GM18519 (cell line): ENCODE measurements around the gene WASF2.

ENCODE experiments used
- ATAC-seq: cut with Tn5 transposase; IDR thresholded peaks from one replicate; pipeline ENCODE4 v1.9.1; 2021; ENCODE audit warnings: mild to moderate bottlenecking, moderate library complexity; ENCODE audit not compliant: unreplicated experiment, low FRiP score

The WASF2 gene

DNA sequence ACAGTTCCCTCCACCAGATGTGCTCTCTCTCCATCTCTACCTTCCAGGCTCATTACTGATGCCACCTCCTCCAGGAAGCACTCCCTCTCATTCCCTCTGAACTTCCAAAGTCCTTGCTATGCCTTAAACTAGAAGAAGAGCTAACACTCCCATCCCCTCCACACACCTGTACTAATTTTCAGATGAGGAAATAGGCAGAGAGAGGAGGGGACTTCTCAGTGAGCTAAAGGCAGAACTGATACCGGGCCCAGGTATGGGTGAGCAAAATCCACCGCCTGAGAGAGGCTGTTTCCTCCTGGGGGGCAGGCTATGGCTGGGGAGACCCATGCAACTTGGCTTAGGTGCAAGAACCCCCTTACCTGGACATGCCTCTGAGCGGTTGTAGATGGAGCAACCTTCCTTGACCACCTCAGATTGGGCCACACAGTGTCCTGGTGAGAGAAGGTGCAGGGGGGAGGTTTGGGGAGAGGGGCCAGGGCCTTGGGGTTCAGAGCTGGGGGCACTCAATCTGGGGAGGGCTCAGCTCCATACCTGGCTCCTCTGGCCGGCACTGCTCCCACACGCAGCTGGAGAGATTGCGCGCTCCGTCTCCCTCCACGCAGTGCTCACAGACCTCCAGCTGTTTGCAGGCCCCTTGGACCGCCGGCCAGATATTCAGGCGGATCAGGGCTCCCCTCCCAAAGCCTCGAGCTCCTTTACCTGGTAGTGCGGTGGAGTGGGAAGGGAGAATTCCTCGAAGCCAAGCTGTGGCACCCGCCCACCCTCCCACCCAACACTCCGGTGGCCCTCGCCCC lies 107.8 kb downstream of the WASF2 start:
- ATAC-seq, result no peak

DNA sequence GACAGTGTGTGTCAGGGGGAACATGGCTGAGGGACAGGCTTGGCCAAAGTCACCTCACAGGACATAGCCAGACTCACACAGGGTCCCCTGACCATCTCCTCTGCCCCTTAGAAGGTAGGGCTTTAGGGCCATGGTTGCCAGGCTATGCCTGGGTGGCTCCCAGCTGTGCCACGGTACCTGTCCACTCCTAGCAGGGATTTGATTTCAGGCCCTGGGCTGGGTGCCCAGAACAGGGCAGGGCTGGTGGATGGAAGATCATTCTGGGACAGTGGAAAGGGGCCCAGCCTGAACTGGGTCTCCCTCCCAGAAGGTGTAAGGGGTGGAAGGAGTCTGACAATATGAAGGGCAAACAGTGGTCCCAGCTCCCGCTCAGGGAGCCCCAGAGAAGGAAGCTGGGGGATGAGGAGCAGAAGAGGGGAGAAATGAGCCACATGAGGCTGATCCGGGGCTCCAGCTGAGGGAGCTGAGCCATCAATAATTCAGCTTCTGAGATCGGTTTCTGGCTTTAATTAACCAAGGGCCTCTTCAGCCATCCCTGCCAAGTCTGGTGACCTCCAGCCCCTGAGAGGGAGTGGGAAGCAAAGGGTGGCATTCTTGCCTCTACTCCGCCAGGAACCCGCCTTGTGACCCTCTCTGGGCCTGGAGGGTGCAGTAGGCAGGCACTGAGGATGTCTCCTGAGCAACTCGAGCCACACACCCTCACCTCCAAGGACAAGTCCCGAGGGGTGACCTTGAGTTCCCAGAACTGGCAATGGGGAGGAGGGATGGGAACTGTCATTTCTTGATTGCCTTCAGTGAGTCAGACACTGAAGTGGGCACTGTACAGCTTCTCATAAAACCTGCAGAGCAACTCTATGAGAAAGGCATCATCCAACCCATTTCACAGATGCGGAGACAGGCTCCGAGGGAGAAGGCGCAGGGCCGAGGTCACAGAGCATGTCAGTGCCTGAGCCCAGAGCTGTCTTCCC lies 108.9 kb downstream of the WASF2 start:
- no peak for ATAC-seq

DNA sequence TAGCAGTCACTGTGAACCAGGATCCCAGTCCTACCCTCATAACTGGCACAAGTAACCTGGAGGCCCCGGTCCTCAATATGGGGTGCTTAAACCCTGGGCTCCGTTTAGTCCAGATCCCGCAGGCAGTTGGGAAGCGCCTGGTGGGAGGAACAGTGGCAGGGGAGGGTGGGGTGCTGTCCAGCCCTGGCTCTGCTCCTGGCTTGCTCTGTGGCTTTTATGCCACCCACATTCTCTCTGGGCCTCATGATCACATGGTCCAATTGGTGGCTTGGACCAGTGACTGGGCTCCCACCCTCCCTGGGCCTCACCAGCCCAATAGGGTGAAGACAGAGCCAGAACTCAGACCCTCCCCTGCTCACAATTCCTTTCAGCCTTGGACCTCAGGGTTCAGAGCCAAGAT lies 109.7 kb downstream of the WASF2 start:
- no peak for ATAC-seq

DNA sequence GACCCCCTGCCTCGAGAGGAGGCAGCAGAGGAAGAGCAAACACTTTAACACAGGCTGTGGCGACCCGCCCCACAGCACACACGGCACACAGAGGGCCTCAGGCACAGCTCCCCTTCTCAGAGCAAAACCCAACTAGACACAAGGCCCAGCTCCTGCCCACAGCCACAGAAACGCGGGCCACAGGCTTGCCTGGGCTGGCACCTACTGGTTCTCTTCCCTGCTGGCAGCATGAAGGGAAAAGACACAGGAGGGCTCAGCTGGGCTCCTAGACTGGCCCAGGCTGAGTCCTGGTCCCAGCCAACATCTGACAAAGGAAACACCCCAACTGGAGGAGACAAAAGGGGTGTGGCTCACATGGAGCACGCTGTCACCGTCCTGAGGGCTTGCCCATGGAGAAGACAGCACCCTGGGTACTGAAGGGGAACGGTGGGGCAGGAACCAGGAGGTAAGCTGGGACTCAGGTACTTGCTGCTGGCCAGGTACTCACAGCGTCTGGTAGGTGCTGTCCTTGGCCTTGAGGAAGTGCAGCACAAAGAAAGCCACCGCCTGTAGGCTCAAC lies 110.3 kb downstream of the WASF2 start:
- ATAC-seq, result no peak

DNA sequence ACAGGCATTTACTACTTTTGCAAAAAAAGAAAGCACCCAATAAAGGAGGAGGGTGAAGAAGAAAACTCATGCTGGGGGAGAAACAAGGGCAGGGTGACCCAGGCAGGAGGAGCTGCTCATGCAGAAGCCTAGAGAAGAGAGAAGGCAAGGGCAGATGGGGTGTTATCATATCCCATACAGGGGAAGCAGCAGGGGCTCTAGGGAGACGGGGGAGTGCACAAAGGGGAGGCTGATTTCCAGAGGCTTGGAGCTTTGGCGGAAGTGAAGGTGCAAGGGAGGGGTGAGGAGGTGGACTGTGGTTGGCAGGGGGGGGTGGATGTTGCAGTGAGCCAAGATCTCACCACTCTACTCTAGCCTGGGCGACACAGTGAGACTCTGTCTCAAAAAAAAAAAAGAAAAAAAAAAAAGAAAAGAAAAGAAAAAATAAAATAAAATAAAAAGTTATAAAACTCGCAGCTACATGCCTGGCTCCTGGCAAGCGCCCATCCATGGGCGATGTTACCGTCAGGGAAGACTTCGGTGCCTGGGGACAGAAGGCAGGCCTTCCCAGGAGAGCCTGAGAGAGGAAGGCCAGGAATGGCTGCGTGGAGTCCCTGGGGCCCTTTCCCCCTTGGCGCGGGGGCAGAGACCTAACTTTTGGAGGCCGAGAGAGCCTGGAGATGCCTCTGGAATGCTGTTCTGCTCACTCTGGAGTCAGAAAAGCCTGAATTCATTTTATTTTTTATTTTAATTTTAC lies 112.0 kb downstream of the WASF2 start:
- ATAC-seq, result no peak

DNA sequence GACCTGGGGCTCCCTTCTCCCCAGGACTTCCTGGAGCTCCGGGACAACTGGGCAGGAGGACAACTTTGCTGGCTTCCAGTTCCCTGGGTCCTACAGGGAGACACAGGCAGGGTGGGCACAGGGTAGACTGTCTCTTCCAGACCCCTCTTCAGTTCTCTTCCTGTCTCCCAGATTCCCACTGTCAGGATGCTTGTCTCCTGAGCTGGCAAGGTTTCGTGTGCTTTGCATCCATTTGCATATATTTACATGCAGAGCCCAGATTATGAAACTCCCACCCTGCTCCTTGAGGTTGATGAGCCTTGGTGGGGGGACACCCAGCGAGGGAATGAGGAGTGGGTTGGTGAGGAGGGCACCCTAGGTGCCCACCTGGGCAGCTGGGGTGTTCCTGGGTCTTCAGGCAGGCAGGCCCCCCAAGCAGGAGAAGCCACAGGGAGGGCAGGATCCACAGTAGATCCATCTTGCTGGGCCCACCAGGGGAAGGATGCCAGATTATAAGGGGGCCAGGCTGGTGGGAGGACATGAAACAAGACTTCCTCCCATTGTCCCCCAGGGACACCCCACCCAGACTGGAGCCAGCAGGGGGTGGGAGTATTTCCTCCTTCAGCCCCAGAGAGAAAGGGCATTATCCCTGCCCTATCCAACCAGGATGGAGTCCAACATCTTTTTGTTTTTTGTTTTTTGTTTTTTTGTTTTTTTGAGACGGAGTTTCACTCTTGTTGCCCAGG lies 115.4 kb downstream of the WASF2 start, which contains the start of gene FCN3:
Gene FCN3 (minus strand): TSS at position 463 of the 725 bp plus-strand sequence. CDS start 6 bp downstream, at position 457.
- no peak for ATAC-seq

DNA sequence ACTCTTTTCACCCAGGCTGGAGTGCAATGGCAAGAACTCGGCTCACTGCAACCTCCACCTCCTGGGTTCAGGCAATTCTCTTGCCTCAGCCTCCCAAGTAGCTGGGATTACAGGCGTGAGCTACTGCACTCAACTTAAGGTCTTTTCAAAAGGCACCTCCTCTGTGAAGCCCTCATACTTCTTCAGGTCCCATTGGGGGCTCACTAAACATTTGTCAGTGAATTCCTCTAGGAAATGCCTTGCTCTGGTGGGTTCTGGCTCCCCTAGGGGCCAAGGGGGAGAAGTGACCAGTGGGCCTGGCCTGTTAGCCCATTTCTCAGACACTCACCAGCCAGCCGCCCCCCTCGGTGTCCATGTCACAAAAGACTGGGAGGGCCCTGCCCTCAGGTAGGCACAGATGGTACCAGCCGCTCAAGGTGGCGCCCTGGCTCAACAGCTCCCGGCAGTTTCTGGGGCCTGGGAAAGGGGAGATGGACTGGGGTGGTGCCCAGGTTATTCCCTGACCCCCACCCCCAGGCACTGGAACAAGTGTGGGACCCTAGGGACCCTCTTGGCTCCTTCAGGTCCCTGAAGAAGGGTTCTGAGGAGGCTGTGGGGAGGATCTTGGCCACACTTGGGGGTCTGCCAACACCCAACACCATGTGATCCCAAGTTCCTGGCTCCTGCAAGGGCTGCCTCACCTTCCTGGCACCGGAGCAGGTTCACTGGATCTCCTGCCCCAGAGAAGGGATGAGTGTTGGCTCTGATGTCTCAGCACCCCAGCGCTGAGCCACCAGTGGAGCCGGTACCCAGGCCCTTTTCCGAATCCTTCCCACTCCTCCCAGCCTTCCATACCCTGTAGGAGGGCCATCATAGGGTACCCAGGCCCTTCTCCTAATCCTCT lies 116.9 kb downstream of the WASF2 start:
- no peak for ATAC-seq

DNA sequence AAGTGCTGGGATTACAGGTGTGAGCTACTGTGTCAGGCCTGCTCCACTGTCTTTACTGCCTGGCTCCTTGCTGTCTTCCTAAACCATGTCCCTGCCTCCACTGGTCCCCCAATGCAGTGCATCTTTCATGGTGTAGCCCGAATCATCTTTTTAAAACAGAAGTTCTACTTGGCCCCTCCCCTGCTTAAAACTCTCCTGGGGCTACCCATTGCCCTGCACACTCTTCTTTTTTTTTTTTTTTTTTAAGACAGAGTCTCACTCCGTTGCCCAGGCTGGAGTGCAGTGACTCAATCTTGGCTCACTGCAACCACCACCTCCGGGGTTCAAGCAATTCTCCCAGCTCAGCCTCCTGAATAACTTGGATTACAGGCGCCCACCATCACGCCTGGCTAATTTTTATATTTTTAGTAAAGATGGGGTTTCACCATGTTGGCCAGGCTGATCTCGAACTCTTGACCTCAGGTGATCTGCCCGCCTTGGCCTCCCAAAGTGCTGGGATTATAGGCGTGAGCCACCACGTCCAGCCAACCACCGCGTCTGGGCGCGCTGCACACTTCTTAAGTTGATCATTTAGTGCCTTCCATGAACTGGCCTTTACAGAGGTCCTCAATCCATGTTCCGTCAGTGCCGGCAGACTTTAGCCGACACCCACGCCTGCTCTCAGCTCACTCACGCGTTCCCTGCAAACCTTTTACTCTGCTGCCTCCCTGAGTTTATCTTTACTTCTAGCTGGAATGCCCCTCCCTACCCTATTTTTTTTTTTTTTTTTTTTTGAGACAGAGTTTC lies 117.8 kb downstream of the WASF2 start:
- ATAC-seq, result no peak

DNA sequence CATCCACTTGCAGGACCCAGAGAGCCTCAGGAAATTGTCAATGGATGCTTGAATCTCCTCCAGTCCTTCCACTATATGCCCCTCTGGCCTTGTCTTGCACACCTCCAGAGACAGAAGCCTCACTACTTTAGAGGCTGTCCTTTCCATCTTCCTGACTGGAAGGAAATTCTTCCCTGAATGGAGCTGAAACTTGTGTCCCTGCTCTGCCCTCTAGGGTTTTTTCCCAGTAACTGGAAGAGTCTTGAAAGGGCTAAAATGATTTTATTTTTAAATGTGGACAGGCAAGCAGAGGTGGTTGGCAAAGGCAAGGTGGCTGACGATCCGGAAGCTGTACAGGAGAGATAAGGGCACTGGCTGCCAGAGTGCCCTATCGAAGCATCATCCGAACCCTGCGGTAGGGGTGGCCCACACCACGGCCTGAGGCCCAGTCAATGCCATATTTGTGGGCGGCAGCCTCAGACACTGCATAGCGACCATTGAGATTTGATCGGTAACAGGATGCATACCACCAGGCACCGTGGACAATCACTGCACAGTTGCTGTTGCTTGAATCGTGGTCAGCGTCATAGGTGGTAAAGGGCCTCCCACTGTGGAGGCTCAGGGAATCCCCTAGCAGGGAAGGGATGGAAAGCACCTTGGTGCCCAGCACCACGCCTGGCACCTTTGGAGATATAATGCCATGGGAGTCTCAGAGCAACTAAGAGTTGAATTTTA lies 120.9 kb downstream of the WASF2 start:
- ATAC-seq, result no peak

DNA sequence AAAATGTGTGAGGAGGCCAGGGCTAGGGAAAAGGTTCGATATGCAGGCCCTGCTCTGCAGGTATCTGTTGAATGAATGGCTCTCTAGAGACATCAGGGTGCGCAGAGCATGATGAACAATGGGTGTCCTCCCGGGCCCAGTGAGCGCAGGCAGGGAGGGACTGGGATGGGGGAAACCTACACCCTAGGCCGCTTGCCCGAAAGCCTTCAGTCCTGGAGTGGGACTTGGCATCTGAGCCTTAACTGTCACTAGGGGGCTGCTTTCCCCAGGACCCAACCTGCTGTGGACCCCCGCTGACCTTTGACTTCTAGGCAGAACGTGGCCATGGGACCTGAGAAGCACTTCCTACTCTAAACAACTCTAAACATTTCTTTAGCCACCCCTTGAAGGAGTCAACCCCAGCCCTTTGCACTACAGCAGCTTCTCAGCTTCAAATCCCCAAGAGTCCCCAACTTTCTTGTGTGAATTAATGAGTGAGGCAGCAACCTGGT lies 122.8 kb downstream of the WASF2 start:
- no peak for ATAC-seq

DNA sequence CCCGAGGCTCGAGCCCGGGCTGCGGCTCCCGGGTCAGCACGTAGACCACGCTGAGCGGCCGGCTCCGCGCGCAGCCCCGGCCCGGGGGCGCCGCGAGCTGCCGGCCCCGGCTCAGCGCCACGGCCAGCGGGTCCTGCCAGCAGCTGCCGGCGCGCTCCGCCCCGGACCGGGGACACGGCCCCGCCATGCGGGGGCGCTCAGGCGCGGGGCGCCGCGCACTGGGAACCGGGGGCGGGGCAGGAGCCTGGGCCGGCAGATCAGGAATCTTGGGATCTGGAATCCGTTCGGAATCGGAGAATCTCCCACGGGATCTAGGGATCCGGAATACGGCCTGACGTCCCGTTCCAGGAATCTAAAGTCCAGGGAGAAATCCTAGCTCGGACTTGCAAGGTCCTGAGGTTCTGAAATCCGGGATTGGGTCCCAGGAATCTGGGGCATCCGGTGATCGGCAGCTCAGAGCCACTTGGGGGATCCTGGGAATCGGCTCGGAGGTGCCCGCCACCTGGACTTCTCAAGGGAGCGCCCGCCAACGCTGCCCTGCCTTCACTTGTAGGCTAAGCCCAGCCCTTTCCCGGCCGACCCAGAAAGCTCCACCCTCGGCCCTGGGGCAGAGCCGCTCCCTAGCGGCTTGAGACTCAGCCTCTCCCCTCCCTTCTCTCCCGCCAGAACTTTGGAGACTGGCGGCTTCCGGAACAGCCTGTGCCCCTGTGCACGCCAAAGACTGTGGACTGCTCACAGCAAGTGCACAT lies 123.4 kb downstream of the WASF2 start, which contains the start of gene MAP3K6:
Gene MAP3K6 (minus strand): TSS at position 551 of the 749 bp plus-strand sequence. CDS start 364 bp downstream, at position 187.
- no peak for ATAC-seq

DNA sequence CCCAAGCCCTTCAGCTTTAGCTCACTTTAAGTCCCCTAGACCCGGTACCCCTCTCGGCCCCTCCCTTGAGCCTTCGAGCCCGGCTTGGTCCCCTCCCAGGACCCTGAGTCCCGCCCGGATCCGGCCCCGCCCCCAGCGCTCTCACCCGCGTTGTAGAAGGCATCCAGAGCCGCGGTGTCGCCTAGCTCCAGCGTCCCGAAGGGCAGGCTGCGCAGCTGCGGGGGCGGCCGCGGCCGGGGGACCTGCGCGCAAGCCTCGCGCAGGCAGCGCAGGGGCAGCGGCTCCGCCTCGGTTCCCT lies 123.9 kb downstream of the WASF2 start:
- no peak for ATAC-seq

DNA sequence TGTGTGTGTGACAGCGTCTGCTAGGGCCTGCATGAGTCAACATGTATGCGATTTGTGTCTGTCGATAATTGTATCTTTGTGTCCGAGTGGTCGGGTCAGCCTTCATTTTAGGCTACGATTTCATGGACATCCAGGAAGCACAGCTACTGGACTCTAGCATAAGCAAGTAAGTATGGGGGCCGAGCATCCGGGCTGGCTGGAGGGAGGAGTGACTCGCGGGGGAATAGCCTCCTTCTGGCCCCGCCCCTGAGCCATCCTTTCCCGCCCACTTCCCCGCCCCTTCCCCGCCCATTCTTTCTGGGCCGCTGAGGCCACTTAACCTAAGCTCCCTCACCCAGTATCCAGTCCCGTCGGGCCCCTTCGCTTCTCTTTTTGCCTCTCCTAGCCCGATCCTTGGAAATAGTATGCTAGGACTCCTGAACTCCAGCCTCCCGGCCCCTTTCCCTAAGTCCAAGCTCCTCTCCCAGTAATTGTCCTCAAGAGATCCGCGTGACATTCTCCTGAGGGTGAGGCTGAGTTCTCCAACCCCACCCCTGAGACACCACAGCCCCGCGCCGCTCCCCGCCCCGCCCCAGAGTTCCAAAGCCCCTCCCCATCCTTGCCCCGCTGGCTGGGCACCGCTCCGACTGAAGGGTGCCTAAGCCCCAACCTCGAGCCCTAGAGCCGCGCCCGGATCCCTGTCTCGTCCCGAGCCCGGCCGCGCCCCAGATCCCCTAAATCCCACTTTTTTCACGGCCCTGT lies 124.4 kb downstream of the WASF2 start:
- ATAC-seq, result no peak

DNA sequence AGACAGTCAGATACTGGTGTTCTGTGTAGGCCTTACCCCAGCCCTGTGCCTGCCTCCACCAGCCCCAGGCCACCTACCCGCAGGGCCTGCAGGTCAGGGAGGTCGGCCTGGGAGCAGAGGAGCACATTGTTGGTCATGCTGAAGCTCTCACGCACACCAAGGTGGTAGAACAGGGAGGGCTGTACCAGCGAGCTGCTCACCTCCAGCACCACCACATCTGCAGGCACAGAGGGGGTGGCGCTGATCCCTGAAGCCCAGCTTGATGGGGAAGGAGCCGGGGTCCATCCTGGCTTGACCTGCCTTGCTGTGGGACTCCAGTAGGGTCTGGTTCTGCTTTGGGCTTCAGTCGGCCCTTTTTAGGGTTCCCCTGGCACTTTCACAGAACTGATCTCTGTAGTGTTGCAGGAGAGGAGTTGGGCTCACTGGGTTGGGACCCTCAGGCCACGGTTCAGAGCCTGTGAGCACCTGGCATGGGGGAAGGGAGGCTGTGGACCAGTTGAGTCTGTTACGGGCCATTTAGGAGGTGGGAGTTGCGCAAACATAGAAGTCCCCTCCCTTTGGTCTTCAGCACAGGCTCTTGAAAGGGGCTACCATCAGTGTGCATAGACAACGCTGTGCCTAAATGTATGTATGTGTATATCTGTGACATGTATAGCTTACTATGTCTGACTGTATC lies 125.1 kb downstream of the WASF2 start:
- no peak for ATAC-seq
